CD14-positive monocyte (primary cell): ENCODE measurements around the gene FGFR4. TPM values are rescaled to one million over a fixed set of nuclear protein-coding genes. Genes with fewer than 3 reads are reported as not detected.

Source experiments
- DNase-seq, 3 donors: peaks; one replicate each; pipeline ENCODE4 v3.0.0-alpha.2; 2011 to 2022
- H2AFZ ChIP-seq: 2 replicates; pipeline ENCODE4 v1.6.0; 2012; ENCODE audit warnings: mild to moderate bottlenecking, low read depth, low read length, inconsistent platforms; ENCODE audit not compliant: insufficient read depth, poor library complexity, severe bottlenecking
- H3K27ac ChIP-seq, 2 donors: 1 replicate in 1 of 2; 2 replicates in 1 of 2; pipeline ENCODE4 v1.5.1; 2012 to 2013; ENCODE audit warnings: low read length in 2 of 2, control low read depth in 1 of 2, inconsistent platforms in 1 of 2, low read depth in 1 of 2, mild to moderate bottlenecking in 1 of 2
- H3K27me3 ChIP-seq, 2 donors: one replicate each; pipeline versions ENCODE4 v1.6.0 to v1.6.1; 2011 to 2013; ENCODE audit warnings: low read length in 2 of 2; ENCODE audit not compliant: control insufficient read depth in 2 of 2, insufficient read depth in 2 of 2
- H3K36me3 ChIP-seq, 2 donors: replicated peaks in 1 of 2; 1 replicate in 1 of 2; 2 replicates in 1 of 2; pipeline versions ENCODE4 v1.5.1 to v1.6.1; 2012 to 2013; ENCODE audit warnings: low read length in 2 of 2, control low read depth in 1 of 2, inconsistent platforms in 1 of 2, mild to moderate bottlenecking in 1 of 2; ENCODE audit not compliant: insufficient read depth in 2 of 2, control insufficient read depth in 1 of 2
- H3K4me1 ChIP-seq, 2 donors: 1 replicate in 1 of 2; 2 replicates in 1 of 2; pipeline versions ENCODE4 v1.5.1 to v1.6.1; 2012 to 2013; ENCODE audit warnings: low read length in 2 of 2, control low read depth in 1 of 2, inconsistent platforms in 1 of 2, mild to moderate bottlenecking in 1 of 2, moderate library complexity in 1 of 2; ENCODE audit not compliant: insufficient read depth in 2 of 2, control insufficient read depth in 1 of 2
- H3K4me2 ChIP-seq: replicated peaks from 2 replicates; pipeline ENCODE3; 2012; ENCODE audit warnings: low read length, moderate library complexity, mild to moderate bottlenecking; ENCODE audit not compliant: poor library complexity, severe bottlenecking; ENCODE audit errors: extremely low read depth
- H3K4me3 ChIP-seq, 3 experiments: fragments of 200-600 bp in 1 of 3; sonication (generic) in 1 of 3; replicated peaks in 1 of 3; 1 replicate in 2 of 3; 2 replicates in 1 of 3; pipeline ENCODE4 v1.5.1; 2011 to 2013; ENCODE audit warnings: low read length in 3 of 3, mild to moderate bottlenecking in 3 of 3, control low read depth in 2 of 3, low read depth in 2 of 3, inconsistent platforms in 1 of 3, moderate library complexity in 1 of 3
- H3K79me2 ChIP-seq: 2 replicates; pipeline ENCODE4 v1.6.0; 2012; ENCODE audit warnings: mild to moderate bottlenecking, control low read depth, inconsistent platforms, low read length, moderate library complexity; ENCODE audit not compliant: insufficient read depth
- H3K9ac ChIP-seq: 2 replicates; pipeline ENCODE4 v1.6.0; 2017; ENCODE audit warnings: low read length, mild to moderate bottlenecking; ENCODE audit not compliant: insufficient read depth, poor library complexity, severe bottlenecking
- H3K9me3 ChIP-seq, 2 donors: replicated peaks in 1 of 2; 1 replicate in 1 of 2; 2 replicates in 1 of 2; pipeline versions ENCODE4 v1.5.1 to v1.6.1; 2012 to 2013; ENCODE audit warnings: low read length in 2 of 2, control low read depth in 1 of 2; ENCODE audit not compliant: control insufficient read depth in 1 of 2, insufficient read depth in 1 of 2
- H4K20me1 ChIP-seq: 2 replicates; pipeline ENCODE4 v1.6.0; 2012; ENCODE audit warnings: mild to moderate bottlenecking, low read length, control low read depth, moderate library complexity; ENCODE audit not compliant: insufficient read depth
- H3K27ac Mint-ChIP-seq, 7 donors: one replicate each; pipeline ENCODE4 v1.8.0; 2020; ENCODE audit warnings: mild to moderate bottlenecking in 7 of 7, mixed read lengths in 7 of 7, moderate library complexity in 6 of 7, inconsistent platforms in 2 of 7
- H3K27me3 Mint-ChIP-seq, 3 donors: one replicate each; pipeline ENCODE4 v1.8.0; 2021 to 2022; ENCODE audit warnings: low read depth in 3 of 3, mild to moderate bottlenecking in 3 of 3, mixed read lengths in 3 of 3, moderate library complexity in 3 of 3, inconsistent platforms in 1 of 3
- H3K36me3 Mint-ChIP-seq, 2 donors: one replicate each; pipeline ENCODE4 v1.8.0; 2020; ENCODE audit warnings: mixed read lengths in 2 of 2, inconsistent platforms in 1 of 2, mild to moderate bottlenecking in 1 of 2
- H3K4me1 Mint-ChIP-seq: one replicate; pipeline ENCODE4 v1.8.0; 2020; ENCODE audit warnings: mild to moderate bottlenecking, mixed read lengths
- H3K4me3 Mint-ChIP-seq, 2 donors: one replicate each; pipeline ENCODE4 v1.8.0; 2020; ENCODE audit warnings: mild to moderate bottlenecking in 2 of 2, mixed read lengths in 2 of 2, moderate library complexity in 1 of 2
- H3K9me3 Mint-ChIP-seq, 7 donors: one replicate each; pipeline ENCODE4 v1.8.0; 2020 to 2022; ENCODE audit warnings: mixed read lengths in 7 of 7, mild to moderate bottlenecking in 6 of 7, moderate library complexity in 6 of 7, inconsistent platforms in 2 of 7
- CTCF ChIP-seq: fragments of 200-600 bp; IDR thresholded peaks from one replicate; pipeline ENCODE4 v1.8.0; 2022; ENCODE audit warnings: antibody characterized with exemption, mild to moderate bottlenecking
- WGBS: methylation state at CpG from one replicate; pipeline ENCODE4 v1.1.5; 2013; ENCODE audit warnings: missing lambda C conversion rate; ENCODE audit not compliant: insufficient coverage; 5-methylcytosine and 5-hydroxymethylcytosine counted together
- intact Hi-C, 2 donors: fragments of 100-400 bp; cut with micrococcal nuclease; formaldehyde crosslinking; loops; one replicate each; pipeline versions ENCODE4 v1.15.0 to v1.15.1; 2023
- polyA plus RNA-seq, 3 donors: library from polyadenylated mRNA; depleted of rRNA in 1 of 3; unstranded in 2 of 3; stranded (reverse) in 1 of 3; fragments of 300-500 nt in 2 of 3; fragments of >200 nt in 1 of 3; fragmentation: Illumina TruSeq in 2 of 3; gene quantifications; 1 replicate in 2 of 3; 2 replicates in 1 of 3; pipeline ENCODE4 v1.2.3, GENCODE V29; 2012 to 2021

Gene FGFR4
- polyA plus RNA-seq, 3 donors = 0.39 TPM; not detected in 2

DNA sequence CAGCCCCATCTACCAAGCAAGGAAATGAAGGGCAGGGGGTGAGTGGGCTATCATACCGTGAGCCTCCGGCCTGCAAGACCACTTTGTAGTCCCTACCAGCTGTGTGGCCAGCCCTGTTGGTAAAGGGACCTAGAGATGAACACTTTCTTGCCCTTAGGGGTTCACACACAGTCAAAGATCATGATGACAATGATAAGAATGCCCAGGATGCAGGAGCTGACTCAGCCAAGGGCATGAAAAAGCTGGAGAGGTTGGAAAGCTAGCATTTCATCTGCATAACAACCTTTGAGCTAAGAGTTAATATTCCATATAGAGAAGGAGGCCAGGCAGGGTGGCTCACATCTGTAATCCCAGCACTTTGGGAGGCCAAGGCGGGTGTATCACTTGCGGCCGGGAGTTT lies 19.2 kb upstream of the FGFR4 start:
- Mint-ChIP-seq H3K4me3 (no peak overlapping the region), H3K4me1 (peaks cover 3% of the 10 kb centered on the region), H3K9me3 (no peaks in the 10 kb centered on the region), H3K36me3 (peaks cover 29 to 48% of the 10 kb centered on the region in 2 donors), H3K27ac (peak overlapping the region in 2 of 7 donors; percentile 36 to 80), H3K27me3 (no peaks in the 10 kb centered on the region)
- Histone ChIP-seq H3K9ac (no peak overlapping the region), H3K79me2 (no peaks in the 10 kb centered on the region), H3K36me3 (peaks cover 26 to 53% of the 10 kb centered on the region in 2 donors), H3K27me3 (no peaks in the 10 kb centered on the region), H3K27ac (no peak overlapping the region), H3K9me3 (no peaks in the 10 kb centered on the region), H3K4me2 (no peak overlapping the region), H4K20me1 (no peaks in the 10 kb centered on the region), H3K4me3 (no peak overlapping the region), H3K4me1 (no peaks in the 10 kb centered on the region), H2AFZ (no peak overlapping the region)
- intact Hi-C loops = no loop called here
- 100% methylated on average over 2 of the region's 5 CpGs for WGBS
- DNase-seq = no peak
- no peak for TF ChIP-seq CTCF

GRCh38 chr5:177070536-177071191 lies 16.1 kb upstream of the FGFR4 start:
- Histone ChIP-seq H3K79me2 (no peaks in the 10 kb centered on the region), H2AFZ (no peak overlapping the region), H3K27ac (no peak overlapping the region), H3K4me1 (no peaks in the 10 kb centered on the region), H3K4me3 (no peak overlapping the region), H3K4me2 (no peak overlapping the region), H3K36me3 (peaks cover 4 to 23% of the 10 kb centered on the region in 2 donors), H3K9ac (no peak overlapping the region), H4K20me1 (no peaks in the 10 kb centered on the region), H3K9me3 (no peaks in the 10 kb centered on the region), H3K27me3 (no peaks in the 10 kb centered on the region)
- Mint-ChIP-seq H3K4me3 (no peak overlapping the region), H3K9me3 (no peaks in the 10 kb centered on the region), H3K27me3 (no peaks in the 10 kb centered on the region), H3K4me1 (peaks cover 3% of the 10 kb centered on the region), H3K27ac (peak overlapping the region in 1 of 7 donors; percentile 36), H3K36me3 (peaks cover 17 to 34% of the 10 kb centered on the region in 2 donors)
- no CpG with 5 or more reads among the region's 6 CpGs for WGBS
- no peak for DNase-seq
- no peak for TF ChIP-seq CTCF
- intact Hi-C loops = no loop called here
